ENCODE measurements around the gene RHOH. TPM values are rescaled to one million over a fixed set of nuclear protein-coding genes. Genes with fewer than 3 reads are reported as not detected.

The RHOH gene
- total RNA-seq, 1 experiment from 2014 or later = not detected

DNA sequence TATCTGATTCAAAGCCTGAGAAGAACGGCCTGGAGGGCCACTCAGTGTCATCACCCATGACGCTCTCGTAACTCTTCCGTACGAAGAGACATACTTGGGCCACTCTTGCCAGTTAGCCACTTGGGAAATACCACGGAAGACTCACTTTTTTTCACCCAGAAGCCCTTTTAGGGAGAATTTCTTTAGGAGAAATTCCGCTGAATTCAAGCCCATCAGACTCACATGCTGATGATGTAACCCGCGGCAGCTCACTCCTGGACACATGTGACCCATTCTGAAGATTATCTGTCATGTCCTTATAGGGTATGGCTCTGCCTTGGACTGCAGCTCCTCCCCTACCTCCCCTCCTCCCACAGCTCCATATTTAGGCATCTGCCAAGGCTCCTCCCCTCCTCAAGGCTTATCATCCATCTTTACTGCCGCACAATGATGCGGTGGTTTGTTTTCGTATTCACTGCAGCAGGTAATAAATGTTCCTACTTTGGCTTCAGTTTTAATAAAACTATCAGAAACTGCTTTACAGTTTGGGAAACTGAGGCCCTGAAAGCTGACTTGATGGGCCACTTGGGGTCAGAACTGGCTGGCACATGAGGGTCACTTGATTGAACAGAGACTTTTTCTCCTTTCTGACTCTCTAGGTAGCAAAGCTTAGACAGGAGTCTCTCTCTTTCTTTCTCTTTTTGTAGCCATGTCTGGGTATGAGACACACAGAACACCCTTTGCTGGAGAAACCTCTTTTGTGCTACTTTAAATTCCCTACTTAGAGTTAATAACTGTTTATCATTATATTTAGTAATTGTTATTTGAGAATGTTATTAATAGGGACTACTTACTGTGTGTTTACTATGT lies 42.1 kb downstream of the RHOH start:
- Histone ChIP-seq H3K79me2 (ENCODE audit: low read depth) (no peaks in the 10 kb centered on the region), H3K4me2 (no peak overlapping the region), H3K4me3 (no peak overlapping the region), H3K9me2 (ENCODE audit: insufficient read depth) (no peaks in the 10 kb centered on the region), H2AFZ (no peak overlapping the region), H3K36me3 (ENCODE audit: low read depth) (no peaks in the 10 kb centered on the region), H4K20me1 (ENCODE audit: insufficient read depth) (no peaks in the 10 kb centered on the region), H3K9me3 (ENCODE audit: insufficient read depth, low read depth) (no peaks in the 10 kb centered on the region), H3F3A (ENCODE audit: insufficient read depth, low read depth) (no peaks in the 10 kb centered on the region), H3K4me1 (replicated peaks; ENCODE audit: insufficient read depth) (no peaks in the 10 kb centered on the region), H3K27ac (no peak overlapping the region), H3K27me3 (ENCODE audit: insufficient read depth, low read depth) (no peaks in the 10 kb centered on the region)
- POLR2A ChIA-PET (ENCODE audit: unreplicated experiment) = no interaction called here
- TF ChIP-seq EZH2 (IDR thresholded peaks at IDR 0.05; ENCODE audit: low read depth) = no peak
- TF ChIP-seq, protein P1, sequence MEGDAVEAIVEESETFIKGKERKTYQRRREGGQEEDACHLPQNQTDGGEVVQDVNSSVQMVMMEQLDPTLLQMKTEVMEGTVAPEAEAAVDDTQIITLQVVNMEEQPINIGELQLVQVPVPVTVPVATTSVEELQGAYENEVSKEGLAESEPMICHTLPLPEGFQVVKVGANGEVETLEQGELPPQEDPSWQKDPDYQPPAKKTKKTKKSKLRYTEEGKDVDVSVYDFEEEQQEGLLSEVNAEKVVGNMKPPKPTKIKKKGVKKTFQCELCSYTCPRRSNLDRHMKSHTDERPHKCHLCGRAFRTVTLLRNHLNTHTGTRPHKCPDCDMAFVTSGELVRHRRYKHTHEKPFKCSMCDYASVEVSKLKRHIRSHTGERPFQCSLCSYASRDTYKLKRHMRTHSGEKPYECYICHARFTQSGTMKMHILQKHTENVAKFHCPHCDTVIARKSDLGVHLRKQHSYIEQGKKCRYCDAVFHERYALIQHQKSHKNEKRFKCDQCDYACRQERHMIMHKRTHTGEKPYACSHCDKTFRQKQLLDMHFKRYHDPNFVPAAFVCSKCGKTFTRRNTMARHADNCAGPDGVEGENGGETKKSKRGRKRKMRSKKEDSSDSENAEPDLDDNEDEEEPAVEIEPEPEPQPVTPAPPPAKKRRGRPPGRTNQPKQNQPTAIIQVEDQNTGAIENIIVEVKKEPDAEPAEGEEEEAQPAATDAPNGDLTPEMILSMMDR (conservative IDR thresholded peaks at IDR 0.05) = no peak
- CTCF ChIA-PET = no interaction called here
- BruUV-seq (replicated peaks) = no TSS peak
- intact Hi-C loops (cut with micrococcal nuclease; ENCODE audit: unreplicated experiment) = no loop called here
- no peak for DNase-seq

DNA sequence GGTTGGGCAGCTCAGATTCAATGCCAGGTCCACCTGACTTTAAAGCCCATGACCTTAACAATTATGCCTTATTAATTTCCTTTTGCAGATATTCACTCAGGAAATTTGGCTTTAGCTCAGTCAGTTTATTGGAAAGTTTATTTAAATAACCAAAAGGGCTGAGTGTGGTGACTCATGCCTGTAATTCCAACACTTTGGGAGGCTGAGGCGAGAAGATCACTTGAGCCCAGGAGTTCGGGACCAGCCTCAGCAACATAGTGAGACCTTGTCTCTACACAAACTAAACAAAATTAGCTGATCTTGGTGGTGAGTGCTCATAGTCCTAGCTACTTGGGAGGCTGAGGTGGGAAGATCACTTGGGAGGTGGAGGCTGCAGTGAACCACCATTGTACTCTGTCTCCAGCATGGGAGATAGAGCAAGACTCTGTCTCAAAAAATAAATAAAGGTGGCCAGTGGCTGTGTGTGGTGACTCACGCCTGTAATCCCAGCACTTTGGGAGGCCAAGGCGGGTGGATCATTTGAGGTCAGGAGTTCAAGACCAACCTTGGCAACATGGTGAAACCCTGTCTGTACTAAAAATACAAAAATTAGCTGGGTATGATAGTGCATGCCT lies 43.3 kb downstream of the RHOH start:
- H3K9me3 ChIP-seq (ENCODE audit: insufficient read depth, low read depth) = no peaks in the 10 kb centered on the region
- no peaks in the 10 kb centered on the region for H3K36me3 ChIP-seq (ENCODE audit: low read depth)
- no peaks in the 10 kb centered on the region for H3K9me2 ChIP-seq (ENCODE audit: insufficient read depth)
- intact Hi-C loops (cut with micrococcal nuclease; ENCODE audit: unreplicated experiment) = no loop called here
- no peaks in the 10 kb centered on the region for H3F3A ChIP-seq (ENCODE audit: insufficient read depth, low read depth)
- no peak overlapping the region for H3K4me2 ChIP-seq
- H3K27me3 ChIP-seq (ENCODE audit: insufficient read depth, low read depth) = no peaks in the 10 kb centered on the region
- no peaks in the 10 kb centered on the region for H4K20me1 ChIP-seq (ENCODE audit: insufficient read depth)
- no peak overlapping the region; the same call in 1 of the 2 replicates for H2AFZ ChIP-seq
- no peak overlapping the region for H3K4me3 ChIP-seq
- no TSS peak for BruUV-seq (replicated peaks)
- TF ChIP-seq EZH2 (IDR thresholded peaks at IDR 0.05; ENCODE audit: low read depth) = no peak
- TF ChIP-seq, protein P1 (conservative IDR thresholded peaks at IDR 0.05) = no peak
- CTCF ChIA-PET = no interaction called here
- no peak for DNase-seq
- H3K27ac ChIP-seq = no peak overlapping the region
- H3K4me1 ChIP-seq (replicated peaks; ENCODE audit: insufficient read depth) = no peaks in the 10 kb centered on the region
- POLR2A ChIA-PET (ENCODE audit: unreplicated experiment) = interaction anchor here (0.7 kb wide), 1 partner anchor 16 kb away, joined by 5 read pairs; no protein-coding TSS in a partner anchor
- no peaks in the 10 kb centered on the region for H3K79me2 ChIP-seq (ENCODE audit: low read depth)

DNA sequence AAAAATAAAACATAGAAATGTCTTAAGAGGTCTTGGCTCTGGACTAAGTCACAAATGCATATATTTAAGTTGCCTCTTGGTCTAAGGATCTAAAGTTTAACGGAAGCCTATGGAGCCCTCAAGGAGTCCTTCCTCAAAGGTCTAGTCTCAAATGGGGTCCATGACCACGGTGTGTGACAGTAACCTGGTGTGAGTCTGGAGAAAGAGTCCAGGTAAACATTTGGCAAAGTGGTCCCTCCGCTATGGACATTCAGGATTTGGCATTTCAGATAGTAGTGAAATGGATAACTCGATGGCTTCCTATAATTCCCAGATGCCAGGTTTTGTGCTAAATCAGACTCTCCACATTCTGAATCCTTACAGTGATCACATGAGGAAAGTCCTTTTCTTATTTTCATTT lies 44.2 kb downstream of the RHOH start:
- ChIA-PET POLR2A (ENCODE audit: unreplicated experiment) (interaction anchor here (0.7 kb wide), 1 partner anchor 16 kb away, joined by 5 read pairs; no protein-coding TSS in a partner anchor), CTCF (no interaction called here)
- H3K36me3 ChIP-seq (ENCODE audit: low read depth) = no peaks in the 10 kb centered on the region
- no peaks in the 10 kb centered on the region for H3K9me2 ChIP-seq (ENCODE audit: insufficient read depth)
- no peaks in the 10 kb centered on the region for H3K9me3 ChIP-seq (ENCODE audit: insufficient read depth, low read depth)
- H2AFZ ChIP-seq = no peak overlapping the region
- DNase-seq = no peak
- intact Hi-C loops (cut with micrococcal nuclease; ENCODE audit: unreplicated experiment) = no loop called here
- H3K79me2 ChIP-seq (ENCODE audit: low read depth) = no peaks in the 10 kb centered on the region
- BruUV-seq (replicated peaks) = no TSS peak
- H3K27ac ChIP-seq = no peak overlapping the region
- no peaks in the 10 kb centered on the region for H3F3A ChIP-seq (ENCODE audit: insufficient read depth, low read depth)
- no peaks in the 10 kb centered on the region for H3K4me1 ChIP-seq (replicated peaks; ENCODE audit: insufficient read depth)
- no peaks in the 10 kb centered on the region for H3K27me3 ChIP-seq (ENCODE audit: insufficient read depth, low read depth)
- no peak for TF ChIP-seq EZH2 (IDR thresholded peaks at IDR 0.05; ENCODE audit: low read depth)
- TF ChIP-seq, protein P1 (conservative IDR thresholded peaks at IDR 0.05) = no peak
- no peak overlapping the region for H3K4me3 ChIP-seq
- H4K20me1 ChIP-seq (ENCODE audit: insufficient read depth) = no peaks in the 10 kb centered on the region
- H3K4me2 ChIP-seq = no peak overlapping the region

Data from PC-9 (cell line).